Skeletal muscle satellite cell (primary cell): ENCODE measurements around the gene THAP7.

Experiments
- H3K27me3 ChIP-seq: 2 replicates; pipeline ENCODE4 v1.7.0; 2013; ENCODE audit warnings: low read length; ENCODE audit not compliant: control insufficient read depth, insufficient read depth
- H3K36me3 ChIP-seq: 2 replicates; pipeline ENCODE4 v1.7.0; 2013; ENCODE audit warnings: mild to moderate bottlenecking, control low read depth, low read length; ENCODE audit not compliant: insufficient read depth
- H3K4me1 ChIP-seq: 2 replicates; pipeline ENCODE4 v1.7.0; 2013; ENCODE audit warnings: low read length; ENCODE audit not compliant: control insufficient read depth, insufficient read depth
- H3K4me2 ChIP-seq: 2 replicates; pipeline ENCODE4 v1.7.0; 2013; ENCODE audit warnings: mild to moderate bottlenecking, low read length
- H3K4me3 ChIP-seq: 2 replicates; pipeline ENCODE4 v1.7.0; 2013; ENCODE audit warnings: low read length
- H3K9ac ChIP-seq: 2 replicates; pipeline ENCODE4 v1.7.0; 2013; ENCODE audit warnings: mild to moderate bottlenecking, low read depth, low read length, moderate library complexity
- H3K9me3 ChIP-seq: replicated peaks from 2 replicates; pipeline ENCODE4 v1.7.0; 2013; ENCODE audit warnings: mild to moderate bottlenecking, control low read depth, low read length

THAP7 gene

DNA sequence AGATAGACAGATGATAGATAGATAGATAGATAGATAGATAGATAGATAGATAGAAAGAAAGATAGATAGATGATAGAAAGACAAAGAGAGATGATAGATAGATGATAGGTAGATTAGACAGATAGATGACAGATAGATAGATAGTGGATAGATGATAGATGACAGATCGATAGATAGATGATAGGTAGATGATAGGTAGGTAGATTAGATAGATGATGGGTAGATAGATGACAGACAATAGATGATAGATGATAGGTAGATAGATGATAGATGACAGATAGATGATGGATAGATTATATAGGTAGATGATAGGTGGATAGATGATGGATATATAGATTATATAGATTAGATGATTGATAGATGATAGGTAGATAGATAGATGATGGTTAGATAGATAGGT lies 15.6 kb downstream of the THAP7 start:
- H3K36me3 ChIP-seq, result peaks cover 45% of the 10 kb centered on the region

GRCh38 chr22:20985720-20986119 lies 16.2 kb downstream of the THAP7 start:
- Histone ChIP-seq H3K36me3 (peaks cover 41% of the 10 kb centered on the region), H3K4me2 (no peak overlapping the region), H3K4me3 (no peak overlapping the region), H3K27me3 (no peaks in the 10 kb centered on the region), H3K9me3 (no peaks in the 10 kb centered on the region), H3K4me1 (peaks cover 18% of the 10 kb centered on the region), H3K9ac (no peak overlapping the region)

More for the DNA sequence above, 15.6 kb downstream of the THAP7 start:
- no peak overlapping the region for H3K4me2 ChIP-seq
- no peaks in the 10 kb centered on the region for H3K9me3 ChIP-seq
- H3K27me3 ChIP-seq, result no peaks in the 10 kb centered on the region
- H3K9ac ChIP-seq, result no peak overlapping the region
- H3K4me3 ChIP-seq, result no peak overlapping the region
- peaks cover 13% of the 10 kb centered on the region for H3K4me1 ChIP-seq

- no peaks in the 10 kb centered on the region for H3K27me3 ChIP-seq
- peaks cover 26% of the 10 kb centered on the region for H3K4me1 ChIP-seq
- H3K9ac ChIP-seq, result peak overlapping the region; percentile 91
- peak overlapping the region; percentile 96 for H3K4me3 ChIP-seq
- H3K9me3 ChIP-seq, result peaks cover 8% of the 10 kb centered on the region
- H3K36me3 ChIP-seq, result peaks cover 27% of the 10 kb centered on the region
- peak overlapping the region; percentile 92 for H3K4me2 ChIP-seq
These were observed 18.7 kb downstream of the THAP7 start for GRCh38 chr22:20983081-20983771.

GRCh38 chr22:20982563-20982882 lies 19.4 kb downstream of the THAP7 start:
- H3K9ac ChIP-seq, result peak overlapping the region; percentile 91
- H3K4me3 ChIP-seq, result peak overlapping the region; percentile 96
- H3K4me1 ChIP-seq, result peaks cover 26% of the 10 kb centered on the region
- peaks cover 8% of the 10 kb centered on the region for H3K9me3 ChIP-seq
- no peaks in the 10 kb centered on the region for H3K27me3 ChIP-seq
- peaks cover 20% of the 10 kb centered on the region for H3K36me3 ChIP-seq
- H3K4me2 ChIP-seq, result peak overlapping the region; percentile 92

DNA sequence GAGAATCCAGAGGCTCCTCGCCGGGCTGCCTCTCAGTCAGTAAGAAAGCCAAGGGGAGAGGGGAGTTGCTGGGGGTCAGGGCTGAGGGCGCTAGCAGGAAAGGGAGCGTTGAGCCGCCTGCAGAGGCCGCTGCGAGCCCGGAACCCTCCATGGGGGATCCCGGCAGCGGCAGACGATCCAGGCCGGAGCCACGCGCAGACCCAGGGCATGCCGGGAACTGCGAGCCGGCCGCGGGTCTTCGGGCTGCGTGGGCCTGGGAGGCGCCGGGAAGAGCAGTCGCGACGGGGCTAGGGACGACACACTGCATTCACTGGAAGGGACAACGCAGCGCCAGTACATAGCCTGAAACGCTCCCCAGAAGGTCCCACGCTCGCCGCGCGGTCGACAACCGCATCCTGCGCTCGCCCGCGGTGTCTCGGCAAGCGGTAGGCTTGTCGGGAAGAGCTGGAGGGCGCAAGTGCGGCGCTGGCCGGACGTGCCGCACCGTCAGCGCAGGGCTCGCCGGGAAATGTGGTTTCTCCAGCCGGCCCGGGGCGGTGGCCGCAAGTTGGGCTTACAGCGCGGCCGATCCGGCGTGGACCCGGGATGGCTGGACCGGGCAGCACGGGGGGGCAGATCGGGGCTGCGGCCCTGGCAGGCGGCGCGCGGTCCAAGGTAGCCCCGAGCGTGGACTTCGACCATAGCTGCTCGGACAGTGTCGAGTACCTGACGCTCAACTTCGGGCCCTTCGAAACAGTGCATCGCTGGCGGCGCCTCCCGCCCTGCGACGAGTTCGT lies 19.9 kb downstream of the THAP7 start, which contains the start of gene LZTR1:
TSS of gene LZTR1 (plus strand) at position 511 of the 776 bp plus-strand sequence. CDS start at position 586, 75 bp downstream.
- Histone ChIP-seq H3K9me3 (peaks cover 8% of the 10 kb centered on the region), H3K9ac (peak within 1 kb of the TSS; percentile 91), H3K4me1 (peaks cover 26% of the 10 kb centered on the region), H3K4me3 (peak within 1 kb of the TSS; percentile 96), H3K36me3 (peaks cover 17% of the 10 kb centered on the region), H3K4me2 (peak within 1 kb of the TSS; percentile 92), H3K27me3 (no peaks in the 10 kb centered on the region)

- Histone ChIP-seq H3K9me3 (peaks cover 8% of the 10 kb centered on the region), H3K4me3 (peak overlapping the region; percentile 96), H3K4me2 (peak overlapping the region; percentile 92), H3K9ac (peak overlapping the region; percentile 91), H3K36me3 (peaks cover 17% of the 10 kb centered on the region), H3K4me1 (peaks cover 26% of the 10 kb centered on the region), H3K27me3 (no peaks in the 10 kb centered on the region)
These were observed 20.8 kb downstream of the THAP7 start for GRCh38 chr22:20980938-20981722.

DNA sequence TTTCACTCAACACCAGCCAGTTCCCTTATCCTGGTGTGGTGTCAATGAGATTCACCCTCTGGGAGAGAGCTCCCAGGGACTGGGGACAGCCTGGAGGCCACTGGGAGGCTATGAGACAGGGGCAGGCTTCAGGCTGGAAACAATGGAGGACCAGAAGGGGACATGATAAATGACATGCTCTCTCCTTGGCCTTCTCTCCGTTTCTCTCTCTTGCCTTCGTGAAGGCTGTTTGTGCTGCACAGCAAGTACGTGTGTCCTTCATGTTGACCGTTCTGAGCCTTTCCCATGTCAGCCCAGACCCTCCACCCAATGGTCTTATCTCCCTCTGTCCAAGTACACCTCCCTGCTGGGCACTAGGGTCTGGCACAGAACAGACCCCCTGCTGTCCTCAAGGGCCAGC lies 21.4 kb downstream of the THAP7 start:
- H3K9ac ChIP-seq, result no peak overlapping the region
- H3K9me3 ChIP-seq, result peaks cover 8% of the 10 kb centered on the region
- no peak overlapping the region for H3K4me3 ChIP-seq
- H3K36me3 ChIP-seq, result peaks cover 12% of the 10 kb centered on the region
- peaks cover 26% of the 10 kb centered on the region for H3K4me1 ChIP-seq
- no peak overlapping the region for H3K4me2 ChIP-seq
- no peaks in the 10 kb centered on the region for H3K27me3 ChIP-seq

DNA sequence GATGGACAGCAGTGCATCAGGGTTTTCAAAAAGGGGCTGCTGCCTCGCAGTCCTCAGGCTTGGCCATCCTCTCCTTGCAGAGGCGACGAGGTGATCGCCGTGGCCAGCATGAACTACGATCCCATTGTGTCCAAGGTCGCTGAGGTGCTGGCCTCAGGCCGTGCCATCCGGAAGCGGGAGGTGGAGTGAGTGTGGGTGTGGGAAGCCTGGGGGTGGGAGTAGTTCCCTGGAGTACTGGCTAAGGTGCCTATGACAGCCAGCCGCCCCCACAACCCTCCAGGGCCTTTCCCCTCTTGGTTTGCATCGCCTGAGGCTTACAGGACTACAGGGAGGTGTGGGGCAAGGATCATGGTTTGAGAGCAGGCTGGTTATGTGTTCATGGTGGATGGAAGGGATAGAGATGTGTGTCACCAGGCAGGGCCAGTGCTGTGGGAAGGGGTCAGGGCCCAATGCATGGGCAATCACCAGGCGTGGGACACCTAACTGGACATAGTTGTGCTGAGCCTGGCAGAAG lies 21.9 kb downstream of the THAP7 start:
- H3K9ac ChIP-seq, result peak overlapping the region; percentile 21
- no peak overlapping the region for H3K4me3 ChIP-seq
- no peaks in the 10 kb centered on the region for H3K27me3 ChIP-seq
- peaks cover 8% of the 10 kb centered on the region for H3K9me3 ChIP-seq
- H3K4me2 ChIP-seq, result peak overlapping the region; percentile 74
- H3K4me1 ChIP-seq, result peaks cover 26% of the 10 kb centered on the region
- peaks cover 9% of the 10 kb centered on the region for H3K36me3 ChIP-seq

- Histone ChIP-seq H3K27me3 (peaks cover 4% of the 10 kb centered on the region), H3K4me2 (peak overlapping the region; percentile 74), H3K4me1 (peaks cover 26% of the 10 kb centered on the region), H3K9ac (peak overlapping the region; percentile 21), H3K4me3 (no peak overlapping the region), H3K9me3 (peaks cover 8% of the 10 kb centered on the region), H3K36me3 (peaks cover 5% of the 10 kb centered on the region)
These were observed 22.6 kb downstream of the THAP7 start for GRCh38 chr22:20979243-20979809.

DNA sequence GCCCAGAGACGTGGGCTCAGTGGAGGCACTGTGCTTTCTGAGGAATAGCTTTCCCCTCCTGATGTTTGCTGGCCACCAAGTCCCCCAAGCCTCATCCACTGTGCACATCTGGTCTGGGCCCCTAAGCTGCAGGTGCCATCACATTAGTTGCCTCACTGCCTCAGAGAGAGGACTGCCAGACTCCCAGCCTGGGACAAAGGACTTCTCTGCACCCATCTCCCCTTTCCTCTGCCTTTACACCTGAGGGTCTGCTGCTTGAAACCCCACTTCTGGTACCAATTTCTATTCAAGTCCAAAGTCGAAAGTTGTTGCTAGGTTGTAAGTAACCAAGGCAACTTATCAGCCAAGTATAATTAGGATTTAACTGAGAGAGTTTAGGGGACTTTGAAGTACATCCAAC lies 23.5 kb downstream of the THAP7 start:
- Histone ChIP-seq H3K36me3 (no peaks in the 10 kb centered on the region), H3K4me1 (peaks cover 23% of the 10 kb centered on the region), H3K9me3 (peaks cover 8% of the 10 kb centered on the region), H3K9ac (no peak overlapping the region), H3K4me3 (no peak overlapping the region), H3K27me3 (peaks cover 11% of the 10 kb centered on the region), H3K4me2 (no peak overlapping the region)
